B cell (primary cell): ENCODE data around the gene ZNF787.

Source experiments
- EZH2 ChIP-seq: IDR thresholded peaks from 2 replicates; pipeline ENCODE4 v1.6.1; 2012; ENCODE audit warnings: borderline replicate concordance, low read depth, mild to moderate bottlenecking, moderate library complexity, low read length; ENCODE audit not compliant: insufficient read depth, poor library complexity, severe bottlenecking
- TF ChIP-seq, protein P1 (sequence below): fragments of 200-600 bp; IDR thresholded peaks from one replicate; pipeline ENCODE4 v1.8.0; 2022; ENCODE audit warnings: antibody characterized with exemption, mild to moderate bottlenecking

GRCh38 chr19:56159009-56159559, 38.0 kb upstream of the ZNF787 start:
- TF ChIP-seq, protein P1, sequence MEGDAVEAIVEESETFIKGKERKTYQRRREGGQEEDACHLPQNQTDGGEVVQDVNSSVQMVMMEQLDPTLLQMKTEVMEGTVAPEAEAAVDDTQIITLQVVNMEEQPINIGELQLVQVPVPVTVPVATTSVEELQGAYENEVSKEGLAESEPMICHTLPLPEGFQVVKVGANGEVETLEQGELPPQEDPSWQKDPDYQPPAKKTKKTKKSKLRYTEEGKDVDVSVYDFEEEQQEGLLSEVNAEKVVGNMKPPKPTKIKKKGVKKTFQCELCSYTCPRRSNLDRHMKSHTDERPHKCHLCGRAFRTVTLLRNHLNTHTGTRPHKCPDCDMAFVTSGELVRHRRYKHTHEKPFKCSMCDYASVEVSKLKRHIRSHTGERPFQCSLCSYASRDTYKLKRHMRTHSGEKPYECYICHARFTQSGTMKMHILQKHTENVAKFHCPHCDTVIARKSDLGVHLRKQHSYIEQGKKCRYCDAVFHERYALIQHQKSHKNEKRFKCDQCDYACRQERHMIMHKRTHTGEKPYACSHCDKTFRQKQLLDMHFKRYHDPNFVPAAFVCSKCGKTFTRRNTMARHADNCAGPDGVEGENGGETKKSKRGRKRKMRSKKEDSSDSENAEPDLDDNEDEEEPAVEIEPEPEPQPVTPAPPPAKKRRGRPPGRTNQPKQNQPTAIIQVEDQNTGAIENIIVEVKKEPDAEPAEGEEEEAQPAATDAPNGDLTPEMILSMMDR = no peak
- no peak for TF ChIP-seq EZH2
